Neuronal stem cell (in vitro differentiated cells): Measurements from ENCODE around the gene ALDOA.

Experiments used
- DNase-seq: peaks from one replicate; pipeline ENCODE4 v3.0.0-alpha.2; 2013; ENCODE audit warnings: low spot score
- H2AFZ ChIP-seq: one replicate; pipeline ENCODE4 v1.6.1; 2013; ENCODE audit warnings: mild to moderate bottlenecking, low read length, inconsistent platforms
- H2AK5ac ChIP-seq: 2 replicates; pipeline ENCODE4 v1.6.1; 2013; ENCODE audit warnings: low read depth, mild to moderate bottlenecking, inconsistent platforms, low read length, moderate library complexity, mixed read lengths
- H2BK120ac ChIP-seq: 2 replicates; pipeline ENCODE4 v1.6.1; 2013; ENCODE audit warnings: low read depth, mild to moderate bottlenecking, inconsistent platforms, low read length, moderate library complexity, mixed read lengths
- H2BK12ac ChIP-seq: one replicate; pipeline ENCODE4 v1.6.1; 2013; ENCODE audit warnings: low read length, inconsistent platforms
- H2BK15ac ChIP-seq: 2 replicates; pipeline ENCODE4 v1.6.1; 2013; ENCODE audit warnings: mild to moderate bottlenecking, low read length, inconsistent platforms, mixed read lengths
- H2BK5ac ChIP-seq: one replicate; pipeline ENCODE4 v1.6.1; 2013; ENCODE audit warnings: inconsistent platforms, mild to moderate bottlenecking, low read length, moderate library complexity
- H3K14ac ChIP-seq: one replicate; pipeline ENCODE4 v1.6.1; 2013; ENCODE audit warnings: low read length, inconsistent platforms
- H3K18ac ChIP-seq: 2 replicates; pipeline ENCODE4 v1.6.1; 2013; ENCODE audit warnings: low read length, inconsistent platforms
- H3K23ac ChIP-seq: 2 replicates; pipeline ENCODE4 v1.6.1; 2013; ENCODE audit warnings: low read depth, mild to moderate bottlenecking, mixed read lengths, low read length, inconsistent platforms; ENCODE audit not compliant: poor library complexity
- H3K27ac ChIP-seq: replicated peaks from 3 replicates; pipeline ENCODE4 v1.5.1; 2013; ENCODE audit warnings: low read length, inconsistent platforms
- H3K27me3 ChIP-seq, 3 experiments: 2 replicates each; pipeline ENCODE4 v1.6.1; 2013; ENCODE audit warnings: low read length in 3 of 3, mild to moderate bottlenecking in 2 of 3, inconsistent platforms in 1 of 3, low read depth in 1 of 3, mixed read lengths in 1 of 3, moderate library complexity in 1 of 3; ENCODE audit not compliant: control insufficient read depth in 3 of 3, insufficient read depth in 3 of 3
- H3K36me3 ChIP-seq, 2 donors: replicated peaks in 1 of 2; 2 replicates each; pipeline ENCODE4 v1.6.1; 2013; ENCODE audit warnings: low read length in 2 of 2; ENCODE audit not compliant: control insufficient read depth in 2 of 2, insufficient read depth in 2 of 2
- H3K4ac ChIP-seq: 2 replicates; pipeline ENCODE4 v1.6.1; 2013; ENCODE audit warnings: inconsistent platforms, mild to moderate bottlenecking, low read length, moderate library complexity
- H3K4me1 ChIP-seq, 2 donors: 1 replicate in 1 of 2; 2 replicates in 1 of 2; pipeline ENCODE4 v1.6.1; 2013; ENCODE audit warnings: low read length in 2 of 2, low read depth in 1 of 2; ENCODE audit not compliant: control insufficient read depth in 2 of 2, insufficient read depth in 1 of 2
- H3K4me2 ChIP-seq: one replicate; pipeline ENCODE4 v1.6.1; 2013; ENCODE audit warnings: mild to moderate bottlenecking, low read length, inconsistent platforms; ENCODE audit not compliant: insufficient read depth, poor library complexity, severe bottlenecking
- H3K4me3 ChIP-seq, 2 donors: 2 replicates each; pipeline ENCODE4 v1.5.1; 2013; ENCODE audit warnings: low read length in 2 of 2, mild to moderate bottlenecking in 2 of 2, inconsistent platforms in 1 of 2, moderate library complexity in 1 of 2
- H3K79me1 ChIP-seq: one replicate; pipeline ENCODE4 v1.6.1; 2013; ENCODE audit warnings: low read depth, mild to moderate bottlenecking, inconsistent platforms, low read length, moderate library complexity
- H3K9ac ChIP-seq: one replicate; pipeline ENCODE4 v1.6.1; 2013; ENCODE audit warnings: mild to moderate bottlenecking, low read depth, low read length, inconsistent platforms; ENCODE audit not compliant: poor library complexity
- H3K9me3 ChIP-seq, 2 donors: replicated peaks in 1 of 2; 2 replicates each; pipeline versions ENCODE3 to v1.6.1; 2013; ENCODE audit warnings: low read length in 2 of 2, mild to moderate bottlenecking in 2 of 2, inconsistent platforms in 1 of 2, low read depth in 1 of 2, mixed read lengths in 1 of 2, moderate library complexity in 1 of 2; ENCODE audit not compliant: control insufficient read depth in 2 of 2, insufficient read depth in 1 of 2
- H4K8ac ChIP-seq: one replicate; pipeline ENCODE4 v1.6.1; 2013; ENCODE audit warnings: low read depth, mild to moderate bottlenecking, inconsistent platforms, low read length, moderate library complexity
- H4K91ac ChIP-seq: one replicate; pipeline ENCODE4 v1.6.1; 2013; ENCODE audit warnings: low read length, low read depth, mild to moderate bottlenecking, inconsistent platforms; ENCODE audit not compliant: poor library complexity
- WGBS, 2 donors: extraction: QIAGEN DNeasy Blood & Tissue Kit; methylation state at CpG; one replicate each; pipeline ENCODE4 v1.1.7; 2013; ENCODE audit warnings: missing lambda C conversion rate in 2 of 2, mixed read lengths in 1 of 2; ENCODE audit not compliant: insufficient read length in 2 of 2, insufficient replicate concordance in 1 of 2; ENCODE audit errors: extremely low coverage in 2 of 2; 5-methylcytosine and 5-hydroxymethylcytosine counted together

The ALDOA gene

GRCh38 chr16:30054451-30054850 lies 11.1 kb upstream of the ALDOA start:
- Histone ChIP-seq H2BK12ac (peak overlapping the region; percentile 4), H3K4ac (no peak overlapping the region), H3K27me3 (no peaks in the 10 kb centered on the region), H4K91ac (peak overlapping the region; percentile 14), H3K9me3 (no peaks in the 10 kb centered on the region), H2AFZ (no peak overlapping the region), H2BK15ac (no peak overlapping the region), H3K27ac (no peak overlapping the region), H3K4me1 (peaks cover 4 to 6% of the 10 kb centered on the region in 2 donors), H3K36me3 (peaks cover 2 to 28% of the 10 kb centered on the region in 2 donors), H2AK5ac (no peak overlapping the region), H3K4me2 (no peak overlapping the region), H3K18ac (no peak overlapping the region), H3K14ac (no peak overlapping the region), H3K9ac (peak overlapping the region; percentile 32), H3K23ac (no peak overlapping the region), H2BK120ac (no peak overlapping the region), H4K8ac (no peak overlapping the region), H2BK5ac (no peak overlapping the region), H3K4me3 (peak overlapping the region in 1 of 2 donors; percentile 28), H3K79me1 (no peaks in the 10 kb centered on the region)
- no CpG with 5 or more reads among the region's 8 CpGs for WGBS, 2 donors
- DNase-seq: no peak

GRCh38 chr16:30054959-30055553 lies 10.5 kb upstream of the ALDOA start:
- no peak overlapping the region for H3K18ac ChIP-seq
- H3K9me3 ChIP-seq: no peaks in the 10 kb centered on the region
- whole genome bisulfite sequencing, 2 donors: no CpG with 5 or more reads among the region's 10 CpGs
- no peak overlapping the region for H2BK5ac ChIP-seq
- H3K4me3 ChIP-seq: peak overlapping the region in 1 of 2 donors; percentile 28
- no peak overlapping the region for H3K27ac ChIP-seq
- no peak overlapping the region for H2AK5ac ChIP-seq
- peaks cover 4 to 6% of the 10 kb centered on the region in 2 donors for H3K4me1 ChIP-seq
- no peak overlapping the region for H3K9ac ChIP-seq
- H3K14ac ChIP-seq: no peak overlapping the region
- H3K4me2 ChIP-seq: no peak overlapping the region
- H3K27me3 ChIP-seq: no peaks in the 10 kb centered on the region
- H3K36me3 ChIP-seq: peaks cover 2 to 34% of the 10 kb centered on the region in 2 donors
- no peaks in the 10 kb centered on the region for H3K79me1 ChIP-seq
- H3K23ac ChIP-seq: no peak overlapping the region
- DNase-seq: no peak
- H2BK12ac ChIP-seq: no peak overlapping the region
- no peak overlapping the region for H4K8ac ChIP-seq
- H2BK120ac ChIP-seq: no peak overlapping the region
- H3K4ac ChIP-seq: no peak overlapping the region
- no peak overlapping the region for H2AFZ ChIP-seq
- no peak overlapping the region for H4K91ac ChIP-seq
- H2BK15ac ChIP-seq: no peak overlapping the region

- H3K23ac ChIP-seq: no peak overlapping the region
- no peaks in the 10 kb centered on the region for H3K27me3 ChIP-seq
- H3K9ac ChIP-seq: no peak overlapping the region
- no peak overlapping the region for H2BK15ac ChIP-seq
- WGBS, 2 donors: no CpG with 5 or more reads among the region's 4 CpGs
- H2BK12ac ChIP-seq: no peak overlapping the region
- peaks cover 3 to 44% of the 10 kb centered on the region in 2 donors for H3K36me3 ChIP-seq
- no peaks in the 10 kb centered on the region for H3K9me3 ChIP-seq
- peaks cover 12% of the 10 kb centered on the region in 2 donors for H3K4me1 ChIP-seq
- no peak overlapping the region for H2BK5ac ChIP-seq
- no peak for DNase-seq
- H3K4ac ChIP-seq: no peak overlapping the region
- no peak overlapping the region for H4K91ac ChIP-seq
- no peak overlapping the region for H3K27ac ChIP-seq
- H3K79me1 ChIP-seq: no peaks in the 10 kb centered on the region
- no peak overlapping the region for H3K14ac ChIP-seq
- H4K8ac ChIP-seq: no peak overlapping the region
- no peak overlapping the region for H2BK120ac ChIP-seq
- H3K4me3 ChIP-seq: no peak overlapping the region
- no peak overlapping the region for H2AK5ac ChIP-seq
- no peak overlapping the region for H3K4me2 ChIP-seq
- no peak overlapping the region for H2AFZ ChIP-seq
- H3K18ac ChIP-seq: no peak overlapping the region
Observed at GRCh38 chr16:30060346-30060745, 5.2 kb upstream of the ALDOA start.

- H2AK5ac ChIP-seq: no peak overlapping the region
- H2BK5ac ChIP-seq: no peak overlapping the region
- no peak overlapping the region for H2AFZ ChIP-seq
- H3K4me1 ChIP-seq: peaks cover 12% of the 10 kb centered on the region in 2 donors
- no peak for DNase-seq
- H3K27me3 ChIP-seq: no peaks in the 10 kb centered on the region
- H3K36me3 ChIP-seq: peaks cover 3 to 42% of the 10 kb centered on the region in 2 donors
- H4K91ac ChIP-seq: no peak overlapping the region
- no peak overlapping the region for H3K4ac ChIP-seq
- no peaks in the 10 kb centered on the region for H3K9me3 ChIP-seq
- H2BK15ac ChIP-seq: no peak overlapping the region
- H3K9ac ChIP-seq: peak overlapping the region; percentile 64
- no peak overlapping the region for H3K27ac ChIP-seq
- no peak overlapping the region for H3K4me3 ChIP-seq
- H3K4me2 ChIP-seq: no peak overlapping the region
- H3K79me1 ChIP-seq: peaks cover 3% of the 10 kb centered on the region
- H3K18ac ChIP-seq: no peak overlapping the region
- no CpG with 5 or more reads among the region's 2 CpGs for WGBS, 2 donors
- H2BK120ac ChIP-seq: no peak overlapping the region
- H3K23ac ChIP-seq: no peak overlapping the region
- H3K14ac ChIP-seq: no peak overlapping the region
- no peak overlapping the region for H4K8ac ChIP-seq
- H2BK12ac ChIP-seq: no peak overlapping the region
Observed at GRCh38 chr16:30060836-30061554, 4.6 kb upstream of the ALDOA start.
